HG02938 (cell line): Measurements from ENCODE around the gene LMNTD1.

Source experiments
- ATAC-seq: cut with Tn5 transposase; IDR thresholded peaks from one replicate; pipeline ENCODE4 v1.9.1; 2021; ENCODE audit warnings: mild to moderate bottlenecking, moderate library complexity; ENCODE audit not compliant: unreplicated experiment

Gene LMNTD1

DNA sequence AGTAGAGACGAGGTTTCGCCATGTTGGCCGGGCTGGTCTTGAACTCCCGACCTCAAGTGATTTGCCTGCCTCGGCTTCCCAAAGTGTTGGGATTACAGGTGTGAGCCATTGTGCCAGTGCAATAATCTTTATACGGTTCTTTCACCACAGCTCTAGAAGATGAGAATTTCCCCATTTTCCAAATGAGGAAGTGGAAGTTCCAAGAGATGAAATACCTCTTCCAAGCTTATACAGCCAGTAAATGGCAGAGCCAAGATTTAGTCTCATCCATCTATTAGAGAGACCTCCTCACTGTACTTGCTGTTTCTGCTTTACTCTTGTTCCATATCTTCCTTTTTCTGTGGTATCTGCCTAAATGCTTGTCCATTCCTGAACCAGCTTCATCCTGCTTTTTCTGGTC lies 3.1 kb upstream of the LMNTD1 start:
- no peak for ATAC-seq

- ATAC-seq, result no peak
These were observed 402 bp downstream of the LMNTD1 start for GRCh38 chr12:25552681-25553080.

DNA sequence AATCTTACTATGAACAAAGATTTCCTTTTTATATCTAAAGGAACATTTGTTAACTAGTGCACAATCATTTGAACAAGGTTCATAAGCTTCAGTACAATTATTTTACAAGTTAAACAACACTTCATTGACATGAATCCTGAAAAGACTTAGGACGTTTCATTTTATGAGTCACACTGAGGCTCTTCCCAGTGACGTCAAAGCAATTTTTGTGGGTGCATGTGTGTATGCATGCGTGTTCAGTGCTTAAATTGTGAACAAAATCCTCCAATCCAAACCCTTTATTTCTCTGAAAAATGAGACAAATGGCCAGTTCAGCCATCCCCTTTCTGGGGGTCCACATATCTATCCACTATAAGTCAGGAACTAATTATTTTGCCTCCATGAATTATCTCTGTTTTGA lies 2.9 kb downstream of the LMNTD1 start:
- ATAC-seq, result no peak

DNA sequence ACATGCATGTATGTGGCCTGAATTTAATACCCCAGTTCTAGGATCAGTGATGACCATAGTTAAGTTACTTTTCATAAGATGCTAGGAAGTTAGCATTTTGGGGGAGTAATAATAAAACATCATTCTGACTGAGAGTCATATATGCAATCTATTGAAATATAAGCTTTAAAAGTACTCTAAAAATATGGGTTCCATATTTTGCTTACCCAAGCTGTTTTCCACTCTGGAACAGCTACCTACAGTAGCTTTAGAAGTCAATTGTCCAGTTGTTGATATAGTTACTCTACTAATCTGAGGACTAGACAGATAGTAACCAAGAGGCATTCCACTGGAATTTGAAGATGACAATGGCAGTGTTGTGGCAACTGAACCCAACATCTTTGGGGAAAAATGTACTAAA lies 4.0 kb downstream of the LMNTD1 start:
- no peak for ATAC-seq

DNA sequence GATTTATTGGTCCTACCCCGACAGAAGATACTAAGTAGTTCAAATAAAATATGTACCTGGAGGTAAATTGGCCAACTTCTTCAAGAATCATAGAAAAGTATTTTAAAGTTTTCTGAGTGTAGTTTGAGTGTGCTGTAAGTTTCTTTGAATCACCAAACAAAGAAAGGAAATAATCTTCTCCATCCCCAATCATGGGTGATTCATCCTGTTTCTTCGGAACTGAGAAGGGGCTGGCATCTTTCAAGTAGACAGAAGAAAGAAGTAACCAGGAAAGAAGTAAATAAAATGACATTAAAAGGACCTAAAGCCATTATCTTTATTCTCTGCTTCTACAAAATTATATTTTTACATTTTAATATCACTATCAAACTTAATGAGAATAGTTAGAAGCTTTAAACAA lies 6.8 kb downstream of the LMNTD1 start:
- ATAC-seq, result no peak

DNA sequence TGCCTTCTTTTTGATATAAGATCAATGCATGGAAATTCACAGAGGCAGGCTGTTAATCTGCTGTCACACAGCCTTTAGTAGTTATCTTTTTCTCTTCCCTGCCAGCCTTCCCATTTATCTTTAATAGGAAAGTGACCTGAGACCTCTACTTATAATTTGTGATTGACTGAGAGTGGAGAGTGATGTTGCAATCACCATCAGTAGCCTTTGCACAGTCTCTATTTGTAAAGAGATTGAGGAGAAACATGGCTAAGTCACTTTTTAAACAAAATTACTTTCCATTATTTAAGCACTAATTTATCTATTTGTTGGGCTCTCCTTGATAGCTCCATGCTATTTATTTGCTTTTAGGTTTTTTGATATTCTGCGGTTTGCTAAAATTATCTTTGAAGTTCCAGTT lies 19.9 kb downstream of the LMNTD1 start:
- no peak for ATAC-seq

- ATAC-seq, result no peak
These were observed 21.5 kb downstream of the LMNTD1 start for GRCh38 chr12:25531502-25532052.

DNA sequence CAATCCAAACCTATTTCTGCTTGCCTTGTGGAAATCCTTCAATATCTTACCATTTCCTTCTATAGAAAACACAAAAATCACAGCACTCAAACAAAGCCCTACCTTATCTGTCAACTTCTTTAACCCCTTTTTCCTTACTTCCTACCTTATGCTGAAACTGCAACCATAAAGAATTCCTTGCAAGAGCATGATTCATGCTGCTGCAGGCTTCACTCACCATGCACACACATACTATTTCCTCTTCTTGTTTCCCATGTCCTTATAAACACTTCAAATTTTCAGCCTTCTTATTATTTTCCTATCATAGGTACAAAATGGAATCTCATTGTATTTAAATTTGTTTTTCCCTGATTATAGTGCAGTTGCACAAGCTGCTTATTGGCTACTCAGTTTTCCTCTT lies 23.3 kb downstream of the LMNTD1 start:
- no peak for ATAC-seq

DNA sequence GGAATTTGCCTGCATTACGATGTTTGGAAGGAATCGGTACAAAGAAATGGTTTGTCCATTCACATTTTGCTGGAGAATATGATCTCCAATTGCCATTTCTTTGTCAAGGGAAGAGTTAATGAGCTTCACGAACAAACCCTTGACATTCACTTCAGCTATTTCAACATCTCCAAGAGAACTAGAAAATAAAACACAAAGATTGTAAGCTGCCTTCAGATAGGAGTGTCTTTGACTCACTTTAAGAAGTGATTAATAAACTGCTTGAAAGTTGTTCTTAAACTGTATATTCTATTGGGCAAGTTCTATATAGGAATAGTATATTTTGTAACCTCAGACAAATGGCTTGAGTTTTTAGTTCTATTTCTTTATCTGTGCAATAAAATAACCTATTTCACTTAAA lies 26.3 kb downstream of the LMNTD1 start:
- ATAC-seq, result no peak

GRCh38 chr12:25524366-25524765 lies 28.7 kb downstream of the LMNTD1 start:
- ATAC-seq, result no peak

- ATAC-seq, result no peak
These were observed 31.3 kb downstream of the LMNTD1 start for GRCh38 chr12:25521625-25522256.

- ATAC-seq, result peak; percentile 97
These were observed 34.6 kb downstream of the LMNTD1 start for GRCh38 chr12:25518512-25518911.

- no peak for ATAC-seq
These were observed 48.3 kb downstream of the LMNTD1 start for GRCh38 chr12:25504744-25505143.

GRCh38 chr12:25503666-25504065 lies 49.4 kb downstream of the LMNTD1 start:
- ATAC-seq, result no peak

GRCh38 chr12:25502596-25502995 lies 50.5 kb downstream of the LMNTD1 start:
- ATAC-seq, result no peak

DNA sequence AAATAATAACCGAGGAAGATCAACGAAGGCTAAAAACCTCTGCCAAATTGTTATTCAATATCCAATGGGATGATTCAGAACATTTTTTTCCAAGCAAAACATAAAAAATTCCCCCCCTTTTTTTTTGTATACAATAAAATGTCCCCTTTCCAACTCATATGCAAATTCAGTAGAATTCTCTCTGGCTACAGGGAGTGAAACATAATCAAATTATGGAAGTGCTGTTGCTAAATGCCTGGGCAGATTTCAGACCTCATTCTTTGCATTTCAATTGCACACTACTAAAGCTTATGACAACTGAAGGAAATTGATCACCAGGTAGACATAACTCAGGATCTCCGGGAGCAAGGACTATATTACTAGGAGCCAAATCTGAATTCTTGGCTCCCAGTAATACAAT lies 51.0 kb downstream of the LMNTD1 start:
- no peak for ATAC-seq

- ATAC-seq, result no peak
These were observed 51.5 kb downstream of the LMNTD1 start for GRCh38 chr12:25501549-25501948.

GRCh38 chr12:25500651-25501050 lies 52.4 kb downstream of the LMNTD1 start:
- no peak for ATAC-seq

- no peak for ATAC-seq
These were observed 56.1 kb downstream of the LMNTD1 start for GRCh38 chr12:25497021-25497420.

- no peak for ATAC-seq
These were observed 56.9 kb downstream of the LMNTD1 start for GRCh38 chr12:25496098-25496587.

DNA sequence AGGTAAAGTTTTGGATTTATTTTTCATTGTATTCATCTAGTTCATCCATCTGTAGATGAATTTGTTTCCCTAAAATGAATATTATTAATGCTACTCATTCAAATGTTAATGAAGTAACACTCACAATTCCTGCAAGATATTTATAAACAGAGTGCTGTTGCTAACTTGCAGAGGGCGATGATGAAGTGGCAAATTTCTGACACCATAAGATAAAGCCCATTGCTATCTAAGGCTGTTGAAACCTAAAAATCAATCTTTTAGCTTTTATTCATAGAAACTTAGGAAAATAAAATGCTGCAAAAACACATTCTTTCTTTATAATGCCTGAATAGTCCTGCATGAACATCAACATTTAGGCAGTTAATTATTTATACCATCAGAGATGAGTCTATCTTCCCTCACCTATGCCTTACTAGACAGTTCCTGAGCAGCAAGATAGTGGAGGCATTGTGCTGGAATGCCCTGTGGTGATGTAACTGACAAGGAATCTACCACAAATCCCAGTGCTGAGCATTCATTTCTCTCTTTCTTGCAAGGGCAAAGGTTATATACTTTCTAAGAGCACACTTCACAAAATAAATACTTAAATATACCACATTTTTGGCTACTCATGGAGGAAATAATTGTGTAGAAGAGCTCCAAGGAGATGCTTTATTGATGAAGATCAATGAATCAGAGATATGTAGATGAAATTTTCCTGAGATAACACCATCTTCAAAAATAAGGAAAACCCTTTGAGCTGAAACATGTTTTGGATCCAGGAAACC lies 57.6 kb downstream of the LMNTD1 start:
- no peak for ATAC-seq

DNA sequence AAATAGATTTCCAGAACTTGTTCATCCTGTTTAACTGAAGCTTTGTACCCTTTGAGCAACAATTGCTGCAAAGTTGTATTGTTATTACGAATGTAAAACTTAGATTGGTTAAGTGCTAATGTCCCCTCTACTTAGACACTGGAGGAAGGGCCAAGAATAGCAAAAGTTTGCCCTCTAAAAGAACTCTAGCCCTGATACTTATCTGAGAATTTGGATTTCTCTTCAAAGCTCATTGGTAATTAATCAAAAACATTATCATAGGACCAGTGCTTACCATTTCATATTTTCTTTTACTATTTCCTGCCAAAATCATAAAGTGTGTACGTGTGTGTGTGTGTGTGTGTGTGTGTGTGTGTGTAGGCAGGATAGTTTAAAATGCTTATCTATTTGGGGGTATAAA lies 58.2 kb downstream of the LMNTD1 start:
- ATAC-seq, result no peak
